Activated CD8-positive, alpha-beta T cell treated with anti-CD3 and anti-CD28 coated beads for 36 hours (primary cell): Measurements from ENCODE around the gene RASL12. TPM values are rescaled to one million over a fixed set of nuclear protein-coding genes. Genes with fewer than 3 reads are reported as not detected.

Source experiments
- ATAC-seq: fragments of 200-7000 bp; cut with Tn5 transposase; one replicate; pipeline ENCODE4 v1.10.0; 2021; ENCODE audit warnings: mild to moderate bottlenecking, moderate library complexity
- CTCF ChIA-PET: fragments of 350-600 bp; sonication (Branson Sonifier 250); formaldehyde crosslinking; loops from one replicate; lab custom pipeline; 2021; ENCODE audit warnings: antibody characterized with exemption; lab: Charles Lee
- POLR2A ChIA-PET: fragments of 350-600 bp; sonication (Branson Sonifier 250); formaldehyde crosslinking; loops from one replicate; lab custom pipeline; 2021; ENCODE audit warnings: antibody characterized with exemption; lab: Charles Lee
- DNase-seq: peaks from one replicate; pipeline ENCODE4 v3.0.0-alpha.2; 2020
- H3K27ac Mint-ChIP-seq: one replicate; pipeline ENCODE4 v1.8.0; 2021; ENCODE audit warnings: mild to moderate bottlenecking, mixed read lengths
- H3K27me3 Mint-ChIP-seq: one replicate; pipeline ENCODE4 v1.8.0; 2021; ENCODE audit warnings: mixed read lengths
- H3K36me3 Mint-ChIP-seq: one replicate; pipeline ENCODE4 v1.8.0; 2021; ENCODE audit warnings: low read depth, mixed read lengths
- H3K4me1 Mint-ChIP-seq: one replicate; pipeline ENCODE4 v1.8.0; 2021; ENCODE audit warnings: low read depth, mixed read lengths
- H3K4me3 Mint-ChIP-seq: one replicate; pipeline ENCODE4 v1.8.0; 2021; ENCODE audit warnings: mild to moderate bottlenecking, moderate library complexity, mixed read lengths
- H3K9me3 Mint-ChIP-seq: one replicate; pipeline ENCODE4 v1.8.0; 2021; ENCODE audit warnings: mixed read lengths
- intact Hi-C: fragments of 100-400 bp; cut with micrococcal nuclease; formaldehyde crosslinking; loops from one replicate; pipeline ENCODE4 v1.10.0; 2022
- total RNA-seq, 2 experiments: library from RNA; stranded (reverse); gene quantifications; one replicate each; pipeline ENCODE4 v1.2.3, GENCODE V29; 2021
- TF ChIP-seq, protein P1 (sequence below): fragments of 200-600 bp; IDR thresholded peaks from one replicate; pipeline ENCODE4 v1.8.0; 2022; ENCODE audit warnings: antibody characterized with exemption, mild to moderate bottlenecking

RASL12 gene, protein sequence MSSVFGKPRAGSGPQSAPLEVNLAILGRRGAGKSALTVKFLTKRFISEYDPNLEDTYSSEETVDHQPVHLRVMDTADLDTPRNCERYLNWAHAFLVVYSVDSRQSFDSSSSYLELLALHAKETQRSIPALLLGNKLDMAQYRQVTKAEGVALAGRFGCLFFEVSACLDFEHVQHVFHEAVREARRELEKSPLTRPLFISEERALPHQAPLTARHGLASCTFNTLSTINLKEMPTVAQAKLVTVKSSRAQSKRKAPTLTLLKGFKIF
- not detected for total RNA-seq

DNA sequence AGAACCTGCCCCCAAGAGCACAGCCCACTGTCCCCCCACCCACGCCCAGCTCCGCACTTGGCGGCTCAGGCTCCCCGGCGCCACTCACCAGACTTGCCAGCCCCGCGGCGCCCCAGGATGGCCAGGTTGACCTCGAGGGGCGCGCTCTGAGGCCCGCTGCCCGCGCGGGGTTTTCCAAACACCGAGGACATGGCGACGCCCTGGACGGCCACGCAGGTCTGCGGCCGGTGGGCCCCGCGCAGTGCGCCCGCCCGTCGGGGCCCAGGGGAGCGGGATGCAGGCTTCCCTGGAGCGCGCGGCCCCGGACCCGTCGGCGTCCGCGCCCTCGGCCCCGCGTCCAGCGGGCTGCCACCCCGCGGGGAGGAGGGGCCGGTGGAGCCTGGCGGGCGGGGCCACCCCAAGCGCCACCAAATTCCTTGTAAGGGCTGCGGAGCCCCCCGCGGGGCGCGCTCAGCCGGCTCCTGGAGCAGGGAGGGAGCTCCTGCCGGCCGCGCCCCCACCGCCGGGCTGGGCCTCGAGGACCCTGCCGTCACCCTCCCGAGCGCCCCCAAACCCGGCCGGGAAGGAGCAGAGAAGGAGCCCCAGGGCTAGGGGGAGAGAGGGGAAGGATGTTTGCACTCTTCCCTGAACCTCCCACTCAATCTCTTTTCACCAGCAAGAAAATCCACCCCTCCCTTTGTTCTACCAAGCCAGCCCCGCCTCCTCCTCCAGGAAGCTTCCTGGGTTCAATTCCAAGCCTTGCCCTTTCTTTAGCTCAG is at the start of gene RASL12:
RASL12 (minus strand) TSS at position 347 of the 758 bp plus-strand sequence; CDS start at position 191, 156 bp downstream.
- Mint-ChIP-seq H3K27me3 (peaks cover 26% of the 10 kb centered on the region), H3K36me3 (no peaks in the 10 kb centered on the region), H3K9me3 (no peaks in the 10 kb centered on the region), H3K27ac (no peak within 1 kb of the TSS), H3K4me1 (peaks cover 6% of the 10 kb centered on the region), H3K4me3 (no peak within 1 kb of the TSS)
- intact Hi-C loops: no loop called here
- TF ChIP-seq, protein P1, sequence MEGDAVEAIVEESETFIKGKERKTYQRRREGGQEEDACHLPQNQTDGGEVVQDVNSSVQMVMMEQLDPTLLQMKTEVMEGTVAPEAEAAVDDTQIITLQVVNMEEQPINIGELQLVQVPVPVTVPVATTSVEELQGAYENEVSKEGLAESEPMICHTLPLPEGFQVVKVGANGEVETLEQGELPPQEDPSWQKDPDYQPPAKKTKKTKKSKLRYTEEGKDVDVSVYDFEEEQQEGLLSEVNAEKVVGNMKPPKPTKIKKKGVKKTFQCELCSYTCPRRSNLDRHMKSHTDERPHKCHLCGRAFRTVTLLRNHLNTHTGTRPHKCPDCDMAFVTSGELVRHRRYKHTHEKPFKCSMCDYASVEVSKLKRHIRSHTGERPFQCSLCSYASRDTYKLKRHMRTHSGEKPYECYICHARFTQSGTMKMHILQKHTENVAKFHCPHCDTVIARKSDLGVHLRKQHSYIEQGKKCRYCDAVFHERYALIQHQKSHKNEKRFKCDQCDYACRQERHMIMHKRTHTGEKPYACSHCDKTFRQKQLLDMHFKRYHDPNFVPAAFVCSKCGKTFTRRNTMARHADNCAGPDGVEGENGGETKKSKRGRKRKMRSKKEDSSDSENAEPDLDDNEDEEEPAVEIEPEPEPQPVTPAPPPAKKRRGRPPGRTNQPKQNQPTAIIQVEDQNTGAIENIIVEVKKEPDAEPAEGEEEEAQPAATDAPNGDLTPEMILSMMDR: no peak
- CTCF ChIA-PET: interaction anchor here (0.7 to 2.7 kb wide), 7 partner anchors 10 to 86 kb away, joined by 3 to 10 read pairs (median 3); no protein-coding TSS in a partner anchor
- no peak for ATAC-seq
- POLR2A ChIA-PET: interaction anchor here (1.2 kb wide), 1 partner anchor 11 kb away, joined by 3 read pairs; no protein-coding TSS in a partner anchor
- no peak for DNase-seq

DNA sequence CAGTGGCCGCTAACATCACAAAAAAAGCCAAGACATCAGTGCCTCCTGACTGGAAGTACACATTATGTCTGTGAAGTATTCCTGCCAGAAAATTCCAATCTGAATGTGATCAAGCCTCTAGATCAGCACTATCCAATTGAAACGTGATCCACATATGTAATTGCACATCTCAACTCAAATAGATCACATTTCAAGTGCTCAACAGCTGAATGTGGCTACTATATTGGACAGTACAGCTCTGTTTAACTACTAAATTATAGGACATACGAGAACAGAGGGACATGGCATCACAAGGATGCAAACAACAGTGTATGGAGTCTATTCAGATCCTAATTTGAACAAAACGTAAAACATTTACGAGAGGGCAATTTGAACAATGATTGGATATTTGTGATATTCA is 47.8 kb upstream of the RASL12 start:
- intact Hi-C loops: no loop called here
- POLR2A ChIA-PET: no interaction called here
- no peaks in the 10 kb centered on the region for H3K9me3 Mint-ChIP-seq
- CTCF ChIA-PET: interaction anchor here (1.5 to 5.8 kb wide), 2 partner anchors 14 to 82 kb away, joined by 4 to 31 read pairs; no protein-coding TSS in a partner anchor
- no peaks in the 10 kb centered on the region for H3K27me3 Mint-ChIP-seq
- no peak overlapping the region for H3K27ac Mint-ChIP-seq
- H3K4me3 Mint-ChIP-seq: no peak overlapping the region
- H3K4me1 Mint-ChIP-seq: no peaks in the 10 kb centered on the region
- no peak for DNase-seq
- peaks cover 26% of the 10 kb centered on the region for H3K36me3 Mint-ChIP-seq
- TF ChIP-seq, protein P1: no peak
- ATAC-seq: no peak

DNA sequence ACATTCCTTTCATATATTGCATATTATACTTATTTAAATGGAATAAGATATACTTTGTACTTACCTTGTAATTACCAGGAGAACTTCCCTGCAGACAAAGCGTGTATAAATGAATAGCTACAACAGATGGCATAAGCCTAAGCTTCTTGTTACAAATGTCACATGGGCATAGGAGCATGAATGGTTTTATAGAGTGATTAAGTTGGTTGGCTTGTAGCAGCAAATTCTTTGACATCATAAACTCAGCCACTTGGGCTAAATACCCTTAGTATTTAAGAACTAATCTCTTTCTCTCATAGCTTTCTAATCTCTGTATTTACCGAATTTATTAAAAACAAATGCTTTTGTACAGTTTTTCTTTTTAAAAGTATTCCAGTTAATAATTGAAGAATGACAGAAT is 47.3 kb upstream of the RASL12 start, which contains the start of gene UBAP1L:
UBAP1L (minus strand) TSS at position 115 of the 400 bp plus-strand sequence. CDS start 8,985 bp downstream, outside the sequence.
- no peaks in the 10 kb centered on the region for H3K9me3 Mint-ChIP-seq
- no peak within 1 kb of the TSS for H3K4me3 Mint-ChIP-seq
- no peak for ATAC-seq
- DNase-seq: no peak
- no peaks in the 10 kb centered on the region for H3K27me3 Mint-ChIP-seq
- H3K4me1 Mint-ChIP-seq: no peaks in the 10 kb centered on the region
- TF ChIP-seq, protein P1: no peak
- H3K36me3 Mint-ChIP-seq: peaks cover 26% of the 10 kb centered on the region
- POLR2A ChIA-PET: no interaction called here
- H3K27ac Mint-ChIP-seq: no peak within 1 kb of the TSS
- CTCF ChIA-PET: interaction anchor here (1.3 to 1.7 kb wide), 3 partner anchors 8 to 81 kb away, joined by 4 to 7 read pairs (median 4); no protein-coding TSS in a partner anchor
- intact Hi-C loops: no loop called here

DNA sequence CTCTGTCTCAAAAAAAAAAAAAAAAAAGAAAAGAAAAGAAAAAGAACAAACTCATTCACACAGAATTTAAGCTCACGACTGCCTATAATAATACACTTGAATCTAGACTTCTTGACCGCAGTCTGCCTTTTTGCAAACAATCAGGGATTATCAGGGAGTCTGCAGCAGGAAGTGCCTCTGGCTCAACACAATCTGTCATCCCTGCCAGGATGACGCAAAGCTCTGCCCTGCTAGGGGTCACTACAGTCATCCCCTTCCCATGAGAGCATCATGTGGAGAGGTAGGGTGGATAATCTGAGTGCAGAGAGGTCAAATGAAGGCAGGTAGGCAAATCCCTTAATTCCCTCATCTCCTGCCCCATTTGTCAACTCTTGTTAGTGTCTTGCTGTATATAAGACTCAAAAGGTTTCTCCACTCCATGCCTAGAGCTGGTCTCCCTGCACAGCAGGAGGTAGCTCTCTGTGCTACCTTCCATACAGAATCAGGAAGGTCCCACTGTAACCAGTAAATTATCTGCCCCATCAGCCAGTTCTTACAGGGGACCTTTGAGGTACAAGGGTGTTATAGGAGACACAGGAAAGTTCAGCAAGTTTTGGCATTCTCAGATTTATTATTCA is 43.0 kb upstream of the RASL12 start:
- TF ChIP-seq, protein P1: no peak
- no peak overlapping the region for H3K27ac Mint-ChIP-seq
- H3K4me1 Mint-ChIP-seq: peaks cover 5% of the 10 kb centered on the region
- POLR2A ChIA-PET: interaction anchor here (0.9 to 2.0 kb wide), 2 partner anchors 77 to 323 kb away, joined by 3 to 5 read pairs; no protein-coding TSS in a partner anchor
- ATAC-seq (no peak), DNase-seq (no peak)
- peaks cover 20% of the 10 kb centered on the region for H3K36me3 Mint-ChIP-seq
- intact Hi-C loops: no loop called here
- no peaks in the 10 kb centered on the region for H3K27me3 Mint-ChIP-seq
- H3K9me3 Mint-ChIP-seq: no peaks in the 10 kb centered on the region
- H3K4me3 Mint-ChIP-seq: no peak overlapping the region
- CTCF ChIA-PET: interaction anchor here (1.8 to 3.0 kb wide), 2 partner anchors 9 to 10 kb away, joined by 3 to 19 read pairs; no protein-coding TSS in a partner anchor
